Adrenal gland (tissue), 12 donors: ENCODE measurements around the gene PLEKHH1. TPM values are rescaled to one million over a fixed set of nuclear protein-coding genes. Genes with fewer than 3 reads are reported as not detected.

ENCODE experiments used
- DNase-seq, 7 donors: peaks; one replicate each; pipeline ENCODE4 v3.0.0-alpha.2; 2019 to 2020
- H3K27ac ChIP-seq, 5 donors: fragments of 200-600 bp; sonication (generic) in 4 of 5; 1 replicate in 3 of 5; 2 replicates in 2 of 5; pipeline versions ENCODE4 v1.5.1 to v1.8.0; 2016 to 2020; ENCODE audit warnings: mild to moderate bottlenecking in 1 of 5
- H3K27me3 ChIP-seq: fragments of 200-600 bp; 2 replicates; pipeline ENCODE4 v1.8.0; 2021
- H3K36me3 ChIP-seq, 2 donors: fragments of 200-600 bp; replicated peaks in 1 of 2; 1 replicate in 1 of 2; 2 replicates in 1 of 2; pipeline versions ENCODE4 v1.5.1 to v1.8.0; 2018 to 2022
- H3K4me1 ChIP-seq, 2 donors: fragments of 200-600 bp; replicated peaks in 1 of 2; 1 replicate in 1 of 2; 2 replicates in 1 of 2; pipeline versions ENCODE4 v1.5.1 to v1.8.0; 2018 to 2021
- H3K4me3 ChIP-seq, 4 donors: fragments of 200-600 bp; sonication (generic) in 3 of 4; one replicate each; pipeline ENCODE4 v1.5.1; 2016 to 2018
- H3K9me3 ChIP-seq, 3 donors: fragments of 200-600 bp; sonication (generic) in 1 of 3; replicated peaks in 1 of 3; 1 replicate in 2 of 3; 2 replicates in 1 of 3; pipeline versions ENCODE4 v1.5.1 to v1.8.0; 2016 to 2021
- POLR2A ChIP-seq, 2 donors: fragments of 450-650 bp; IDR thresholded peaks; one replicate each; pipeline ENCODE4 v1.6.1; 2017; ENCODE audit warnings: antibody characterized with exemption in 2 of 2, mild to moderate bottlenecking in 2 of 2, moderate library complexity in 1 of 2
- WGBS, 4 donors: extraction: QIAGEN DNeasy Blood & Tissue Kit in 2 of 4; methylation state at CpG; one replicate each; pipeline versions ENCODE4 v1.1.5 to v1.1.7; 2013 to 2017; 5-methylcytosine and 5-hydroxymethylcytosine counted together
- intact Hi-C, 2 donors: fragments of 100-400 bp; cut with DNase I; formaldehyde crosslinking; loops; one replicate each; pipeline versions ENCODE4 v1.14.1 to v1.15.0; 2022 to 2023
- polyA plus RNA-seq, 3 donors: library from polyadenylated mRNA; stranded (reverse); fragments of 200-250 nt in 2 of 3; fragments of 350-450 nt in 1 of 3; fragmentation: Illumina TruSeq in 1 of 3; extraction: RNeasy Lipid Tissue Mini Kit (QIAGEN cat#74804) in 1 of 3; gene quantifications; one replicate each; pipeline ENCODE4 v1.2.3, GENCODE V29; 2013 to 2014
- total RNA-seq, 9 donors: library from RNA; depleted of rRNA in 4 of 9; stranded (reverse); fragments of >200 nt in 4 of 9; fragments of 120-200 nt in 1 of 9; fragmentation: NEBNext Ultra II Directional in 1 of 9; extraction: Animal tissue kit (Norgen Biotek cat#: 25700) in 1 of 9; gene quantifications; one replicate each; pipeline versions ENCODE4 v1.1.0 to v1.2.4, GENCODE V29; 2013 to 2023
- TF ChIP-seq, protein P1 (sequence below), 6 experiments: fragments of 450-650 bp in 4 of 6; fragments of 200-600 bp in 2 of 6; sonication (generic) in 1 of 6; IDR thresholded peaks; 1 replicate in 5 of 6; 2 replicates in 1 of 6; pipeline versions ENCODE4 v1.5.1 to v1.8.0; 2016 to 2021; ENCODE audit warnings: antibody characterized with exemption in 6 of 6, mild to moderate bottlenecking in 2 of 6, moderate library complexity in 1 of 6
- donor health status: healthy with polysubstance abuse.
- donor health status: Bipolar disorder and iron deficiency.
- donor health status: DM: yes; HTN: yes; CAD: no.
- donor health status: DM: no; HTN: no; CAD: no.
- donor health status: DM: no; HTN: no; CAD: no.
- donor health status: DM: yes; HTN: yes; CAD: no.

Gene PLEKHH1
- total and polyA plus RNA-seq, 12 donors = 8.3 to 50.4 (median 20.2) TPM

DNA sequence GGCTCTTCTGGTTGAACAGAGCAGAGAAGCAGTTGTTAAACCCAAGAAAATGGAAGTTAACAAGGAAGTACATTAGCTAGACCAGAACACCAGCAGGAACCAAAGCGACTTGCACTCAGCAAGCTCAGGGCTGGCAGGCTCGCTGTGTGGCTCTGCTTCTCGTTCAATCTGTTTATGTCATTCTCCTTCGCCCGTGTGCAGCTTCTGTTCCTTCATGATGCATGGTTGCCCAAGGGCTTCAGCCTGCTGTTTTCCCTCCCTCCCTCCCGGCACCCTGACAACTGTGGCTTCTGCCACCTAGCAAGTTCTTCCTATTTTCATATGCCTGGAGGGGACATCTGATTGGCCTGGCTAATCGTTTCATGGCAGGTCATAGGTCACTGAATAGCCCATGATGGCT, 41.7 kb downstream of the PLEKHH1 start:
- 72 to 87% (median 83%) methylated on average over 7 of the region's 7 CpGs for WGBS, 4 donors
- Histone ChIP-seq H3K27ac (no peak overlapping the region), H3K36me3 (peaks cover 0 to 3% of the 10 kb centered on the region in 2 donors), H3K27me3 (no peaks in the 10 kb centered on the region), H3K9me3 (no peaks in the 10 kb centered on the region), H3K4me3 (no peak overlapping the region), H3K4me1 (no peaks in the 10 kb centered on the region)
- intact Hi-C loops = loop anchor here (5.0 kb wide), 3 partner anchors 48 to 148 kb away; no protein-coding TSS in a partner anchor
- no peak for TF ChIP-seq POLR2A (IDR thresholded peaks at IDR 0.05)
- TF ChIP-seq, protein P1, sequence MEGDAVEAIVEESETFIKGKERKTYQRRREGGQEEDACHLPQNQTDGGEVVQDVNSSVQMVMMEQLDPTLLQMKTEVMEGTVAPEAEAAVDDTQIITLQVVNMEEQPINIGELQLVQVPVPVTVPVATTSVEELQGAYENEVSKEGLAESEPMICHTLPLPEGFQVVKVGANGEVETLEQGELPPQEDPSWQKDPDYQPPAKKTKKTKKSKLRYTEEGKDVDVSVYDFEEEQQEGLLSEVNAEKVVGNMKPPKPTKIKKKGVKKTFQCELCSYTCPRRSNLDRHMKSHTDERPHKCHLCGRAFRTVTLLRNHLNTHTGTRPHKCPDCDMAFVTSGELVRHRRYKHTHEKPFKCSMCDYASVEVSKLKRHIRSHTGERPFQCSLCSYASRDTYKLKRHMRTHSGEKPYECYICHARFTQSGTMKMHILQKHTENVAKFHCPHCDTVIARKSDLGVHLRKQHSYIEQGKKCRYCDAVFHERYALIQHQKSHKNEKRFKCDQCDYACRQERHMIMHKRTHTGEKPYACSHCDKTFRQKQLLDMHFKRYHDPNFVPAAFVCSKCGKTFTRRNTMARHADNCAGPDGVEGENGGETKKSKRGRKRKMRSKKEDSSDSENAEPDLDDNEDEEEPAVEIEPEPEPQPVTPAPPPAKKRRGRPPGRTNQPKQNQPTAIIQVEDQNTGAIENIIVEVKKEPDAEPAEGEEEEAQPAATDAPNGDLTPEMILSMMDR (IDR thresholded peaks at IDR 0.05) = no peak
- peak in 1 of 7 donors; percentile 4 for DNase-seq

DNA sequence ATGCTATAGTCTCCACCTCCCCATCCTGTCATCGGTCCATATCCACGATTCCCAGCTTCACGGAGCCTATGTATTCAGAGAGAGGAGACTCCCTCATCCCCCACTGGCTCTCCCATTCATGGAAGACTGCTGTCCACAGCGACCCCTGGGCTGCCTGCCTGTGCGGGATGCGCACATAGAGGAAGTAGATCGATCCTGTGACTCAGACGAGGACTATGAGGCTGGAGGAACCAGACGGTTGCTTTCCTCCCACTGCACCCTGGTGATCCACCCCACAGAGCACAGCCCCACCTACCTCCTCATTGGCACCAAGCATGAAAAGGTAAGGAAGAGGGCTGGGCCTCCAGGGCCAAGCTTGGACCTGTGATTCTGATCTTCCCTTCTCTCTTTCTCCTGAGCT, 42.6 kb downstream of the PLEKHH1 start:
- TF ChIP-seq, protein P1 (IDR thresholded peaks at IDR 0.05) = no peak
- TF ChIP-seq POLR2A (IDR thresholded peaks at IDR 0.05) = no peak
- H3K36me3 ChIP-seq = peaks cover 0 to 10% of the 10 kb centered on the region in 2 donors
- no peak overlapping the region for H3K27ac ChIP-seq
- no peak overlapping the region for H3K4me3 ChIP-seq
- H3K4me1 ChIP-seq = no peaks in the 10 kb centered on the region
- WGBS, 4 donors = 70 to 86% (median 79%) methylated on average over 6 to 9 of the region's 9 CpGs
- H3K9me3 ChIP-seq = no peaks in the 10 kb centered on the region
- intact Hi-C loops = no loop called here
- no peaks in the 10 kb centered on the region for H3K27me3 ChIP-seq
- DNase-seq = peak in 1 of 7 donors; percentile 12

DNA sequence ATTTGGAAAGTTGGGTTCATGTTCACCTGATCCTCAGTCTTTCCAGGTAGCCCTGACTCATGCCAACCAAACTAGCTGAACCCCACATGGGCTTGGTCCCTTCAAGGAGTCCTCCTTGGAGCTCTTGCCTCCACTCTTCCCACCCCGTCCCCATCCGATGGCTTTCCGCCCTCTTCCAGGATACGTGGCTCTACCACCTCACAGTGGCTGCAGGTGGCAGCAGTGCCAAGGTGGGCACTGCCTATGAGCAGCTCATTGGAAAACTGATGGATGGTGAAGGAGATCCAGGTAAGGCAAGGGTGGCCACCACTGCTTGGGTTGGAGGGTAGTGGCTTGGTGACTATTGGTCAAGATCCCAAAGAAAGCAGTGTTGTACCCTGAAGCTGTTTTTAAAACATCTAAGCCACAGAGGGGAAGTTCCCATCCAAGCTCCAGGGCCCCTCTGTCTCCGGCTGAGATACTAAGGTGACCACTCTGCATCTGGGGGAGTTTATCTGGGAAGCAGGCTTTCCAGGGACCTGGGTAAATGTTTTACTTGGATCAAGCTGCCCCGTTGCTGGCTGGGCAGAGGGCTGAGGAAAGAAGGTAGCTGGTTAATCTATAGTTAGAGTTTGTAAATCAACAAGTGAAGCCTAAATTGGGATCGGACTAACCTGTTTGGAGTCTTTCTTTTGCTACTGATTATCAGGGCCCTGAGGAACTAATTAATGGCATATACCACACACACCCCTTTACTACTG, 43.3 kb downstream of the PLEKHH1 start:
- Histone ChIP-seq H3K27ac (no peak overlapping the region), H3K9me3 (no peaks in the 10 kb centered on the region), H3K36me3 (peaks cover 0 to 16% of the 10 kb centered on the region in 2 donors), H3K4me1 (no peaks in the 10 kb centered on the region), H3K4me3 (no peak overlapping the region), H3K27me3 (no peaks in the 10 kb centered on the region)
- WGBS, 4 donors = 86 to 95% (median 92%) methylated on average over 7 of the region's 7 CpGs
- TF ChIP-seq, protein P1 (IDR thresholded peaks at IDR 0.05) = no peak
- TF ChIP-seq POLR2A (IDR thresholded peaks at IDR 0.05) = no peak
- DNase-seq = peak in 1 of 7 donors; percentile 4
- intact Hi-C loops = no loop called here

DNA sequence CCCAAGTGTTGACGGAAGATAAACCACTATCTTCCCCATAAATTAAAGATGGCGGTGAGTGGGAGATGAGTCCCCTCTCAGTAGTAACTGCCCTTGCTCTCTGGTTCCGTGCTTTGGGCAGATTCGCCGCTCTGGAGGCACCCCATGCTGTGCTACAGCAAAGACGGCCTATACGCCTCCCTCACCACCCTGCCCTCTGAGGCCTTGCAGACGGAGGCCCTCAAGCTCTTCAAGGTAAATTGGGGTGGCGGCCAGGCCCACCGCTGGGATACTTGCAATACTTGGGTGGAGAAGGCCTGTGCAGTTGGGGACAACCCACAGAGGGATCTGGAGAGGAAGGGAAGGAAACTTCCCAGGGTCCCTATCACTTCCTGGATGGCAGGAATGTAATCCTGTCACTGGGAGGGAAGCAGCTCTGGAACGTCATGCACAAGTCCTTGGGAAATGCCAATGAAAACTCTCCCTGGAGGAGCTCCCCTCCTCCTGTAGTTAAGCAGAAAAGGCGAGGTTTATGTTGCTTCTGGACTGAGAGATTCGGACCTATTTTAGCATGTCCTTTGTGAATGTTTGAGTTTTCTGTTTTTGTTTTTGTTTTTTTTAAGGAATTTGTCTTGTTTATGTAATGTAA, 44.2 kb downstream of the PLEKHH1 start:
- Histone ChIP-seq H3K36me3 (peaks cover 0 to 16% of the 10 kb centered on the region in 2 donors), H3K9me3 (no peaks in the 10 kb centered on the region), H3K4me1 (no peaks in the 10 kb centered on the region), H3K27me3 (no peaks in the 10 kb centered on the region), H3K27ac (no peak overlapping the region), H3K4me3 (no peak overlapping the region)
- 68 to 79% (median 79%) methylated on average over 8 to 13 of the region's 13 CpGs for WGBS, 4 donors
- DNase-seq = peak in 1 of 7 donors; percentile 9
- TF ChIP-seq, protein P1 (IDR thresholded peaks at IDR 0.05) = no peak
- TF ChIP-seq POLR2A (IDR thresholded peaks at IDR 0.05) = no peak
- intact Hi-C loops = no loop called here
